HG02852 (cell line): ENCODE data around the gene PLXNB2.

Experiments used
- ATAC-seq: cut with Tn5 transposase; IDR thresholded peaks from one replicate; pipeline ENCODE4 v1.9.1; 2021; ENCODE audit warnings: mild to moderate bottlenecking, moderate library complexity; ENCODE audit not compliant: unreplicated experiment

PLXNB2 gene

GRCh38 chr22:50299785-50300619 lies 7.4 kb downstream of the PLXNB2 start:
- ATAC-seq, result no peak

GRCh38 chr22:50298937-50299784 lies 8.3 kb downstream of the PLXNB2 start:
- ATAC-seq, result no peak

DNA sequence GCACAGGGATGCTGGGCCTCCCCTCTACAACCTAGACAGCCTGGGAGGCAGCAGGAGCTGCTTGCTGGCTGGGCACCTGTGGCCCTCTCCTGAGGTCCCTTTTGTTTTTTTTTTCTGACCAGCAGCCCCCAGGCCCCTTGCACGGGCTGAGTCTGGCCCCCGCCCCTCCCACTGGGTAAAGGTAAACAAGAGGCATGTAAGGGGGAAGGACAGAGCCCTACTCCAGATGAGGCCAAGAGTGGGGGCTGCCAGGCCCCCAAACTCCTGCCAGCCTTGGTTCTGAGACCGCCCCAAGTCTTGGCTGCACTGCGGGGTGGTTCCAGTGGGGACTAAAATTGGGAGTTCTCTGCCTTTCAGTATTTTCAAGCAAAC lies 9.2 kb downstream of the PLXNB2 start:
- no peak for ATAC-seq

GRCh38 chr22:50297510-50298265 lies 9.8 kb downstream of the PLXNB2 start:
- ATAC-seq, result no peak

GRCh38 chr22:50296658-50297490 lies 10.6 kb downstream of the PLXNB2 start:
- ATAC-seq, result no peak

GRCh38 chr22:50294319-50294656 lies 13.2 kb downstream of the PLXNB2 start:
- ATAC-seq, result no peak

GRCh38 chr22:50293441-50294318 lies 13.8 kb downstream of the PLXNB2 start:
- ATAC-seq, result no peak

- ATAC-seq, result no peak
Observed at GRCh38 chr22:50292643-50293440, 14.6 kb downstream of the PLXNB2 start.

GRCh38 chr22:50289942-50290630 lies 17.4 kb downstream of the PLXNB2 start:
- no peak for ATAC-seq

- no peak for ATAC-seq
Observed at GRCh38 chr22:50289151-50289941, 18.1 kb downstream of the PLXNB2 start.

- no peak for ATAC-seq
Observed at GRCh38 chr22:50287731-50288130, 19.7 kb downstream of the PLXNB2 start.

GRCh38 chr22:50286701-50287318 lies 20.6 kb downstream of the PLXNB2 start:
- no peak for ATAC-seq

- no peak for ATAC-seq
Observed at GRCh38 chr22:50286275-50286674, 21.2 kb downstream of the PLXNB2 start.

- no peak for ATAC-seq
Observed at GRCh38 chr22:50285568-50286229, 21.7 kb downstream of the PLXNB2 start.

- ATAC-seq, result no peak
Observed at GRCh38 chr22:50284479-50284878, 23.0 kb downstream of the PLXNB2 start.

- no peak for ATAC-seq
Observed at GRCh38 chr22:50283821-50284220, 23.6 kb downstream of the PLXNB2 start.
